ENCODE data around the gene TFDP1.

The TFDP1 gene

GRCh38 chr13:113625965-113626721 is 41.6 kb downstream of the TFDP1 start:
- Histone ChIP-seq H3K27me3 (ENCODE audit: low read length) (no peaks in the 10 kb centered on the region), H3K9me2 (replicated peaks; ENCODE audit: insufficient read depth, low read length) (no peaks in the 10 kb centered on the region), H3K9ac (ENCODE audit: low read length) (no peak overlapping the region), H3K27ac (ENCODE audit: low read depth, low read length) (no peak overlapping the region), H3K4me3 (ENCODE audit: insufficient read depth, low read length, poor library complexity, severe bottlenecking) (no peak overlapping the region), H3K9me3 (ENCODE audit: insufficient read depth, low read length) (no peaks in the 10 kb centered on the region), H3K4me2 (ENCODE audit: low read depth, low read length, poor library complexity, severe bottlenecking) (no peak overlapping the region), H2AFZ (ENCODE audit: low read depth, low read length, severe bottlenecking) (no peak overlapping the region), H3F3A (ENCODE audit: insufficient read depth) (no peaks in the 10 kb centered on the region), H3K36me3 (ENCODE audit: low read length) (0 out of 2 replicates have a peak, but pooled peaks cover 8% of the 10 kb centered on the region), H3K79me2 (ENCODE audit: insufficient read depth, low read length) (peaks cover 78% of the 10 kb centered on the region), H4K20me1 (ENCODE audit: low read depth, low read length) (peaks cover 8% of the 10 kb centered on the region)
- TF ChIP-seq EZH2phosphoT487 (conservative IDR thresholded peaks at IDR 0.05; ENCODE audit: low read length): no peak
- no peak for TF ChIP-seq CTCF (IDR thresholded peaks at IDR 0.05; ENCODE audit: insufficient read depth, low read length, poor library complexity, severe bottlenecking)

- TF ChIP-seq CTCF (IDR thresholded peaks at IDR 0.05; ENCODE audit: insufficient read depth, low read length, poor library complexity, severe bottlenecking): no peak
- TF ChIP-seq EZH2phosphoT487 (conservative IDR thresholded peaks at IDR 0.05; ENCODE audit: low read length): no peak
- no peak overlapping the region for H3K4me2 ChIP-seq (ENCODE audit: low read depth, low read length, poor library complexity, severe bottlenecking)
- no peak overlapping the region for H3K9ac ChIP-seq (ENCODE audit: low read length)
- no peak overlapping the region for H2AFZ ChIP-seq (ENCODE audit: low read depth, low read length, severe bottlenecking)
- H3K9me3 ChIP-seq (ENCODE audit: insufficient read depth, low read length): no peaks in the 10 kb centered on the region
- no peaks in the 10 kb centered on the region for H3F3A ChIP-seq (ENCODE audit: insufficient read depth)
- H3K27me3 ChIP-seq (ENCODE audit: low read length): no peaks in the 10 kb centered on the region
- no peak overlapping the region for H3K4me3 ChIP-seq (ENCODE audit: insufficient read depth, low read length, poor library complexity, severe bottlenecking)
- H4K20me1 ChIP-seq (ENCODE audit: low read depth, low read length): peaks cover 8% of the 10 kb centered on the region
- no peaks in the 10 kb centered on the region for H3K9me2 ChIP-seq (replicated peaks; ENCODE audit: insufficient read depth, low read length)
- H3K27ac ChIP-seq (ENCODE audit: low read depth, low read length): no peak overlapping the region
- H3K36me3 ChIP-seq (ENCODE audit: low read length): 0 out of 2 replicates have a peak, but pooled peaks cover 8% of the 10 kb centered on the region
- peaks cover 84% of the 10 kb centered on the region for H3K79me2 ChIP-seq (ENCODE audit: insufficient read depth, low read length)
Measured at GRCh38 chr13:113627136-113627535, 42.6 kb downstream of the TFDP1 start.

DNA sequence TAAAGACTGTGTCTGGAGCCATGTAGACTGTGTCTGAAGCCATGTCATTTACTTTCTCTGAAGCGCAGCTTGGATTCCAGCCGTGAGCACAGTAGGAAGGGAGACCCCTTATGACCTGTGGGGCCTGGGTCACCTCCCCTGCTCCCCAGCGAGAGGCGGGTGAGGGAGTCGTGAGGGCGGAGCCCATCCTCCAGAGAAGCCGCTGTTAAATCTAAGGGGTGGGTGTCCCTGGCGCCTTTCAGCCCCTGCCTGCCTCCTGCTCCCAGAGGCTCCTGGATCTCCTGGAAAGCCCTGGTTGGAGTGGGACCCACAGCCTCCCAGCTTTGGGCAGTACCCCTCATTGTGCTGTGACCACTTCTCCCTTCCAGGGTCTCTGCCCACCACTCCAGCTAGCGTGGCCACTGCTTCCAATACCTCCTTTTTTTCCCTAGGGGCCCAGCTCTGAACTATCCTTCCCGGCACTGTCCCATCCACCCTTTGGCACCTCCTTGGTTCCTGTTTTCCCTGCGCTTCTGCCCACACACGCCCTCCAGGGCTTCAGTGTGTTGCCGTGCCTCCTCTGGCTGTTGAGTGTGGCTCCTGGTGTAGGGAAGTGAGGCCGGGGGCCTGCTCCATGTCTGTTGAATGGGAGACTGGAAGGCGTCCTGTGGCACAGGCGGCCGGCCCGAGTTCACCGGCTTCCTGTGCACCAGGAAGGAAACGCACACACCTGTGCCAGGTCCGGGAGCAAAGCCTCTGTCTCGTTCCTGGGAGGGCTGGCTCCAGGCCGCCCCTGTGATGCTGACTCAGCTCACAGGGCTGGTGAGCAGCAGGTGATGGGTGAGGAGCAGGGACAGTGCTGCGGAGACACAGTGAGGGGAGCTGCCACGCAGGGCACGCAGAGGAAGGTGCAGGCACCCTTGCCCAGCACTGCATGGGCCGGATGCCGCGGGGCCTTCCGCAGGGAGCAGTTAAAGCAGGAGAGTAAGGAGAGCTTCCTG is 44.0 kb downstream of the TFDP1 start:
- peaks cover 74% of the 10 kb centered on the region for H3K79me2 ChIP-seq (ENCODE audit: insufficient read depth, low read length)
- H2AFZ ChIP-seq (ENCODE audit: low read depth, low read length, severe bottlenecking): no peak overlapping the region
- peaks cover 8% of the 10 kb centered on the region for H4K20me1 ChIP-seq (ENCODE audit: low read depth, low read length)
- H3K27me3 ChIP-seq (ENCODE audit: low read length): no peaks in the 10 kb centered on the region
- H3K4me2 ChIP-seq (ENCODE audit: low read depth, low read length, poor library complexity, severe bottlenecking): no peak overlapping the region
- no peaks in the 10 kb centered on the region for H3K9me2 ChIP-seq (replicated peaks; ENCODE audit: insufficient read depth, low read length)
- no peak overlapping the region for H3K4me3 ChIP-seq (ENCODE audit: insufficient read depth, low read length, poor library complexity, severe bottlenecking)
- H3K9ac ChIP-seq (ENCODE audit: low read length): no peak overlapping the region
- TF ChIP-seq EZH2phosphoT487 (conservative IDR thresholded peaks at IDR 0.05; ENCODE audit: low read length): no peak
- TF ChIP-seq CTCF (IDR thresholded peaks at IDR 0.05; ENCODE audit: insufficient read depth, low read length, poor library complexity, severe bottlenecking): no peak
- H3K36me3 ChIP-seq (ENCODE audit: low read length): 0 out of 2 replicates have a peak, but pooled peaks cover 8% of the 10 kb centered on the region
- no peaks in the 10 kb centered on the region for H3K9me3 ChIP-seq (ENCODE audit: insufficient read depth, low read length)
- H3K27ac ChIP-seq (ENCODE audit: low read depth, low read length): no peak overlapping the region
- H3F3A ChIP-seq (ENCODE audit: insufficient read depth): no peaks in the 10 kb centered on the region
